ENCODE measurements around the gene LMBR1L.

The LMBR1L gene

GRCh38 chr12:49091056-49091835 lies 19.4 kb downstream of the LMBR1L start:
- no peak for DNase-seq (ENCODE audit: low spot score)
- no peak for TF ChIP-seq CTCF (IDR thresholded peaks at IDR 0.05; ENCODE audit: extremely low read depth, missing control alignments)

DNA sequence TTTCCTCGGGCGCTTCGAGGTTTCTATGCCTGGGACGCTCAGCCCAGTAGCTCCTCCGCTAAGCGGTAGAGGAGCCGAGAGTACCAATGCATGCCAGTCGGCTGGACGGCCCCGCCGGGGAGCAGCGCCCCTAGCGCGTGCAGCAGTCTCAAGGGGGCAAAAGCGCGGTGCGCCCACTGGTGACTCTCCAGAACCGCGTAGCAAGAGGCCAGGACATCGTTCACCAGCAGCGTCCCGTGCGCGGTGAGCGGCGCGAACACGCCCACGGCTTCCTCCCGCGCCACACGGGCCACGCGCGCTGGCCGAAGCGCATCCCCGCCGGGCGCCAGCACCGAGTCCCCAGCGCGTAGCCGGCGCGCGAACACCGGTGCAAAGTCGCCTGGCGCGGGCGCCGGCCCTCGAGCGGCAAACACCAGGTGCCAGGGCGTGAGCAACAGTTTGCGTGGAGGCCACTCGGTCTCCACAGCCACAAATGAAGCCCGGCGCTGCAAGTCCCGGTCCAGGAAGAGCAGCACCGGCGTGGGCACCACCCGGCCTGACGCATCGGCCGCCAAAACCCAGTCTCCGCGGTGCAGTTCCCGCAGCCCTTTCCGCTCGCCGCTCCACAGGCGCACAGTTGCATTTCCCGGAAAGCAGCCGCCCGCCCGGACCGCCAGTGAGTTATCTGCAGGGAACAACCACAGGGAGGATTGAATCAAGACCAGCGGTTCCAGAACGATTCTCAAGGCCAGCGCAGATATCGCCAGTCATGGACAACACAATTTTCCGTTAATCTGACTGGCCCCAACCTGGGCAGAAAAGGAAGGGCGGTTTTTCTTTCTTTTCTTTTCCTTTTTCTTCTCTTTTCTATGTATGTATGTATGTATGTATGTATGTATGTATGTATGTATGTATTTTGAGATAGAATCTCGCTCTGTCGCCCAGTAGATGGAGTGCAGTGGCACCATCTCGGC lies 20.6 kb downstream of the LMBR1L start:
- no peak for DNase-seq (ENCODE audit: low spot score)
- no peak for TF ChIP-seq CTCF (IDR thresholded peaks at IDR 0.05; ENCODE audit: extremely low read depth, missing control alignments)

- no peak for TF ChIP-seq CTCF (IDR thresholded peaks at IDR 0.05; ENCODE audit: extremely low read depth, missing control alignments)
These were observed 21.7 kb downstream of the LMBR1L start for GRCh38 chr12:49088932-49089330.

GRCh38 chr12:49088150-49088931 lies 22.3 kb downstream of the LMBR1L start:
- peak; percentile 96 for TF ChIP-seq CTCF (IDR thresholded peaks at IDR 0.05; ENCODE audit: extremely low read depth, missing control alignments)
- peak; percentile 89 for DNase-seq (ENCODE audit: low spot score)

More at GRCh38 chr12:49088932-49089330, 21.7 kb downstream of the LMBR1L start:
- DNase-seq (ENCODE audit: low spot score): no peak

DNA sequence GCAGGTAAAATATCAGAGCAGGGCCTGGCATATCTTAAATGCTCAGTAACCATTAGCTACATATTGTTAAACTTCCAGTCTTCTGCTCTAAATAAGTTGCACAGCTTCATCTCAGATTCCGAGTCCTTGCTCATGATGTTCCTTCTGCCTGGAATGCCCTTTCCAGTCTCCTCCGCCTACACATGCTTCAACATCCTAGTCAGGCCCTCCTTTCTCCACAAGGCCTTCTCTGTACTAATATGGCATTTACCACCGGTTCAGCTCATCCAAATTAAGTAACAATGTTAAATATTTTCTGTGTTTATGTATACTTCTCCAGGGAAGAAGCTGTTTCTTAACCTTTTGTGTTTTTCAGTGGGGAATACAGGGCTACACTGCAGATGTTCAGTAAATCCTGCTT lies 24.5 kb downstream of the LMBR1L start:
- no peak for TF ChIP-seq CTCF (IDR thresholded peaks at IDR 0.05; ENCODE audit: extremely low read depth, missing control alignments)
- DNase-seq (ENCODE audit: low spot score): no peak

DNA sequence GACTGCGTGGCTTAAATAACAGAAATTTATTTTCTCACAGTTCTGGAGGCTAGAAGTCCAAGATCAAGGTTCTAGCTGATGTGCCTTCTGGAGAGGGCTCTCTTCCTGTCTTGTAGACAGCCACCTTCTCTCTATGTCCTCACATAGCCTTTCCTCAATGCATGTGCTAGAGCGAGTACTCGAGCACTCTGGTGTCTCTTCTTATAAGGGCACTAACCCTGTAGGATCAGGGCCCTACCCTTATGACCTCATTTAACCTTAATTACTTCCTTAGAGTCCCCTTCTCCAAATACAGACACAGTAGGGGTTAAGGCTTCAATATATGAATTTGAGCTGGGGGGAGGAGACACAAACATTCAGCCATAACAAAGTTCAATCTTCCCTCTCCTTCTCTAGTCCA lies 26.2 kb downstream of the LMBR1L start:
- no peak for TF ChIP-seq CTCF (IDR thresholded peaks at IDR 0.05; ENCODE audit: extremely low read depth, missing control alignments)
- no peak for DNase-seq (ENCODE audit: low spot score)
